IPS DF 19.7 (cell line): Measurements from ENCODE around the gene DRD2.
"Not testable (repeated sequence)": the region's sequence is repeated elsewhere in the genome, so short reads cannot be mapped to it uniquely, and the experiment has no call there.

Experiments used
- DNase-seq: peaks from one replicate; pipeline ENCODE4 v3.0.0-alpha.2; 2013; ENCODE audit warnings: low read depth, low spot score

Gene DRD2

DNA sequence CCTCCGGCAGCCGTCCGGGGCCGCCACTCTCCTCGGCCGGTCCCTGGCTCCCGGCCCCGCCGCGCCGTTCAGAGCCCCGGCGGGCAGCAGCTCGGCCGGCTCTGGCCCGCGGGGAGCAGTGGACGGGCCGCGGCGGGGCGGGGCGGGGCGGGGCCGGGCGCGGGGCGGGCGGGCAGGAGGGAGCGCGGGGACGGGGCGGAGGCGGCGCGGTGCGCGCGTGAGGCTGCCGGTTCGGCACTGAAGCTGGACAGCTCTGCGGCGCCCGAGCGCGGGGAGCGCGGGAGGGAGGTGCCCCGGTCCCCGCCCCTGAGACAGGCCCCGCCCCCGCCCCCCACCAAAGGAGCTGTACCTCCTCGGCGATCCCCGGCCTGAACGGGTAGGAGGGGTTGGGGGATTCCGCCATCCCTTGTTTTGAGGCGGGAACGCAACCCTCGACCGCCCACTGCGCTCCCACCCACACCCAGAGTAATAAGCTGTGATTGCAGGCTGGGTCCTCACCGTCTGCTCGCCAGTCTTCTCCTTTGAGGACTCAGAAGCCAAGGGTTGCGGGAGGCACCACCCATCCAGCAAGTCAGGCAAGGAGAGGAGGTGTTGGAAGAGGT, at the start of gene DRD2:
Gene DRD2 (minus strand): TSS at position 239 of the 602 bp plus-strand sequence. CDS start 50,747 bp downstream, outside the sequence.
- DNase-seq, result no peak

DNA sequence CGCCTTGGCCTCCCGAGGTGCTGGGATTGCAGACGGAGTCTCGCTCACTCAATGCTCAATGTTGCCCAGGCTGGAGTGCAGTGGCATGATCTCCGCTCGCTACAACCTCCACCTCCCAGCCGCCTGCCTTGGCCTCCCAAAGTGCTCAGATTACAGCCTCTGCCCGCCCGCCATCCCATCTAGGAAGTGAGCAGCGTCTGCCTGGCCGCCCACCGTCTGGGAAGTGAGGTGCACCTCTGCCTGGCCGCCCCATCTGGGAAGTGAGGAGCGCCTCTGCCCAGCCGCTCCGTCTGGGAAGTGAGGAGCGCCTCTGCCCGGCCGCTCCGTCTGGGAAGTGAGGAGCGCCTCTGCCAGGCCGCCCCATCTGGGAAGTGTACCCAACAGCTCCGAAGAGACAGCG, 48.7 kb upstream of the DRD2 start:
- DNase-seq, result not testable (repeated sequence)

DNA sequence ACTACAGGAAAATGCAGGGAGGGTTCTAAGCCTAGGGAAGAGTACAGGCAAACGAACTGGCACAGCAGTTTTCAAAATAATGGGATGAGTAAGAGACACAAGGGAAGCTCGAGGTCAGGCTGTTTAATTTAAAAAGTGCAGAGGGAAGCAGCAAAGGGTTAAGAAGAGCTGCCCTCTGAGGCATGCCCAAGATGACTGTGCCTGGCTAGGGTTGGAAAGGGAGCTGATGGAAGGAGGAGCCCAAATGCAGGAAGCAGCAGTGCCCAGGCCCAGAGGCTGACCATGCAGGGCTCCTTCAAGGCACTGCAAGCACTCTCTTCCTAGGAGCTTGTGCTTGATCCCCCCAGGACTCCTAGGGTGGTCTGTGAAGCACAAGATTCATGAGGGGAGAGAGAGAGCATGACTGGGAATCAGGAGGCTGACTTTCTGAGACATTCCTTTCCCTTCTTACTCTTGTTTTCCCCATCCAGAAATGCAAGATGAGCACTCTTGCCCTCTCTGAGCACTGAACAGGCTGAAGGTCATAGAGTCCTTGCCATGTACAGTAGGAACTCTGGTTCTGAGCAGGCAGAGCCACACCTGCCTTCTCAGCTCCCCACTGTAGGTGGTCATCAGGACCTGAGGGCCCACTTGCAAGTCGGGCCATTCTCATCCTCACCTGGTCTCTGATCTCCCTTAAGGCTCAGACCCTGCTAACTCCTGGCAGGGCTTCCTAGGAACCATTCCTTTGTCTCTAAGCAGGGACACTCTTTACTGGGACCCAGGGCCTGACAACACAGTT, 46.7 kb upstream of the DRD2 start:
- DNase-seq, result no peak

DNA sequence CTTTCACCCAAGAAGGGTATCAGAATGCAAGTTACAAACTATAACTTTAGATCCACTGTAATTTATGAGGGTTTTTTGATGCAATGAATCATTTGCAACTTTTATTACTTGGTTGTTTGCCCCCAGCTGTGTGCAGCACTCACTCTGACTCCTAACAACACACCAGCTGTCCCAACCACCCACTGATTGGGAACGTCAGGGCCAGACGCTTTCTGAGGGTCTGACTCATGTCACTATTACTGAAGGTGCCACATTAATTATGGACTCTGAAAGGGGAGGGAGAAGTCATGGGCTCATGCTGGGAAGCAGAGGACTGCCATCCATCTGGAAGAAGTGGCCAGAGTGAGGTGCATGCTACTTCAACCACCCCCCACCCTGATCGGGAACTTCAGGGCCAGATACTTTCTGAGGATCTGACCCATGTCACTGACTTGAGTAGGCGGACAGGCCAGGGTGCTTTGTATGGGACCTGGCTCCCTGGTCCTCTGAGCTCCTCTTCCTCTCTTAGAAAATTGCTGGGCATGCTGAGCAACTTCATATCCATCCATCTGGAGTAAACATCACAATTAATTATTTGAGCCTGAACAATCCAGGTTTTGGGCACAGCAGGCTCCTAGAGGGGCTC, 44.9 kb upstream of the DRD2 start:
- no peak for DNase-seq

DNA sequence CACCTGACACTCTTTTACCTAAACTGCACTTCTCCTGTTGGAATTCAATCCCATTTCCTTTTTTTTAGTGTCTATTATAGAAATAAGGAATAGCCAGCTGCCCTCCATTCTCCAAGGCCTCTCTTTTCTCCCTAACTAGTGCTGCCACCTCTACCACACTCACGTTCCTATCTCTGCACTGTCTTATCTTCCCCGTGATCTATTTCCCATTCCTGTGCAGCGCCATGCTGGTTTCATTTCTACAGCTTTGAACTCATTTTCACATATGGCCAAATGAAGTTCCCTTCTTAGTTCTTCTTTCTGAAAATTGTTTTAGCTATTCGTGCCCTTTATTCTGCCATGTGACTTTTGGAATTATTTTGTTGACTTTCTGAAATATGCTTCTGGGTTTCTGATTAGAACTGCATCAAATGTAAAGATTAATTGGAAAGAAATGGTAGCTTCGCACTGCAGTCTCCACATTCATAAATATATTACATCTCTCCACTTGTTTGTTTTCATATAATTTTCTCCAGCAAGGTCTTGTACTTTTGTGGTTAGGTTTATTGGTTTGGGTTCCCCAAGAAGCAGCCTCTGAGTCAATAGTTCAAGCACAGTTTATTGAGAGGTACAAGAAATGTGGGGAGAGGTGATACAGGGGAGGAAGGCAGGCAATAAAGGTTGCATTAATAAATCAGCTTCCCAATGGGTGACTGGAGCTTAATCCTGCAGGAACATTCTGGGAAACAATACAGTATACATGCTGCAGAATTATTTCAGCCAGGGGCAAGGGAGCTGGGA, 43.7 kb upstream of the DRD2 start:
- no peak for DNase-seq

DNA sequence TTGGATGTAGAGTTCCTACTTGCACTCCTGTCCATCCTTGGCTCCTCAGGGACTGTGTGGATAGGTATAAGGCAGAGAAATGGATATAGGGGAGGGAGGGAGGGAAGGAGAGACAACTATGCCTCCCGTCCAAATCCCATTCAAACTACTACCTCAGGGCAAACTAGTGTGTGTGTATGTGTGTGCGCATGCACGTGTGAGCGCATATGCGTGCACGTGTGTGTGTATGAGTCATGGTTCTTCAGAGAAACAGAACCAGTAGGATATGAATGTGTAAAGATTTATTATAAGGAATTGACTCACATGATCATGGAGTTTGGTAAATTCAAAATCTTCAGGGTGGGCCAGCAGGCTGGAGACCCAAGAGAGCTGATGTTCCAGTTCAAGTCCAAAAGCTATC, 42.2 kb upstream of the DRD2 start:
- no peak for DNase-seq

DNA sequence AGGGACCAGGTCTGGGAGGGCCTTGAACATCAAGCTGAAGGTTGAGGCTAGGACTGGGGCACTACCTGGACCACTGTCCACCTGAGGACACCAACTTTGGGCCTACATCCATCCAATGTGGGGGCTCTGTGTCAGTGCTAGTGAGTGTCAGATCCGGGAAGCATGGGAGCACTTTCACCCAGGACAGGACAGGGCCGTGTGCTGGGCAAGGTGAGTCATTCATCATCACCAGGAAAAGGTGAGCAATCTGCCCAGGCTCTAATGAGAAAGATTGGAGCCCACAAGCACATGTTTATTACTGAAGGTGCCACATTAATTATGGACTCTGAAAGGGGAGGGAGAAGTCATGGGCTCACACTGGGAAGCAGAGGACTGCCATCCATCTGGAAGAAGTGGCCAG, 39.7 kb upstream of the DRD2 start:
- DNase-seq, result no peak

DNA sequence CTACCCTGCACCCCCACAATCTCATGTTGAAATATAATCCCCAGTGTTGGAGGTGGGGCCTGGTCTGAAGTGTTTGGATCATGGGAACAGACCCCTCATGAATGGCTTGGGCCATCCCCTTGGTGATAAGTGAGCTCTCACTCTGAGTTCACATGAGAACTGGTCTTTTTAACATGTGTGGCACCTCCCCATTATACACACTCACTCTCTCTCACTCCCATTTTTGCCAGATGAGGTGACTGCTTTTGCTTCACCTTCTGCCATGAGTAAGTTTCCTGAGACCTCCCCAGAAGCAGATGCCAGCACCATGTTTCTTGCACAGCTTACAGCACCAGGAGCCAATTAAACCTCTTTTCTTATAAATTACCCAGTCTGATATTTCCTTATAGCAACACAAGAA, 32.1 kb upstream of the DRD2 start:
- DNase-seq, result no peak

DNA sequence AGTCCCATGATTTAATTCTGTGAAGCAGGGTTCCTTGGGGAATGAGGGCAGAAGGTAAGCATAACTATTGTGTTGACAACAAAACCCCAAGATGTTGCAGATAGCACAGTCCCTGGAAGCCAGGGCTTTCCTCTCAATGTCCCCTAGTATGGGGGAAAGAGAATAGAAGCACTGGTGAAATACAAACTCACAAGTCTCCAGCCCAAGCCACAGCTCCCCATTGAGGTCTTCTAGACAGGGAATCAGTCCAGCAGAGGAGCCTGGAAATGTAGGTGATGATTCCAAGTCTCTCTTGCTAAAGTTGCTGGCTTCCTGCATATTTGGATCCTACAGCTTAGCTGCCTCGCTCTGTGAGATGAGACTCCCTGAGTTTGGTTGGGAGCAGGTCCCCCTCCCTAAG, 31.7 kb upstream of the DRD2 start:
- no peak for DNase-seq

DNA sequence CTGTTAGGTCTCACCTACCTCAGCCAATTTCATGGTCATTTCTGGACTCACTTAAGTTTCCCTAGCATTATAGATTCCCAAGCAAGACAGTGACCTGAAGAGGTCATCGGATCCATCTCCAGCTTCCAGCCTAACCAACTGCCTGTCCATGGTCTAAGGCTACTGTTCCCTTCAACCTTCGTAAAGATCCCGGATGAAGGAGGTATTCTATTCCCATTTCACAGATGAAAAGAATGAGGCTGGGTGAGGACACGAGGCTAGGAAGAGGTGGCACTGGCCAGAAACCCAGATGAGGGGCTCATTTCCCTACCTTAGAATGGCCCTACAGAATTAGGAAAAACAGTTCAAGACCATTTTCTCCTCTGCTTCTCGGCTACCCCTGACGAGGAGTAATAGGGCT, 31.3 kb upstream of the DRD2 start:
- DNase-seq, result no peak

DNA sequence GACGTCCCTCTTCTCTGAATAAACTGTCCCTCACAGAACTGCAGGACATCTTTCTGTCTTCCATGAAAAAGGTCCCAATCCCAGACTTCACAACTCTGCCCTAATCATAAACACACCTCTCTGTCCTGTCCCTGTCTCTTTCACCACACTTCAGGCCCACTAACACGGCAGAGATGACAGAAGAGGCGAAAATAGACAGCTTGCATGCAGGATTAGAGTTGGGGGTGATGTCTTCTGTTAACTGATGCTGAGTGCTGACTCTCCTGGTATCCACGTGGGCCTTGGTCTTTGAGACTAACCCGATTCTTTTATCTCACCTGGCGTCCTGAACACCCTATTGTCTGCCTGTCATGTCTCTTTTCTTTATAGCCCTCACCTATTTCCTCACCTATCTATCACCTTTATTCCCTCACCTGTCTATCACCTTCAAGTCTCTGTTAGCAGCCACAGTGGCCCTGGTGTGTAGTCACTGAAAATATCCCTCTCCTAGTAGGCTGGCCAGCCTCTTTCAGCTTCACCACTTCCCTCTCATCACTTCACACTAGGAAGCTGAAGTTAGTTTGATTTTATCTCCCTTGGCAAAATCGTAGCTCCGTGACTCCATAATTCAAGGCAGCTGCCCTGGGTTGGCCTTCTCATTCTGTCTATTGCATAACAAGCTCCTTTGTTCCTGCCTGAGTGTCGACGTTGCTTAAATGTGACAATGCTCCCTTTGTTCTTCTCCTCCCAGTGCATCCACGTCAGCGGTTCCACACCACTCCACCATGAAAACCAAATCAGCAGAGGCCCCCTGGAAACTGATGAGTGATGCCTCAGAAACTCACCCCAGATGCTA, 30.6 kb upstream of the DRD2 start:
- DNase-seq, result no peak

DNA sequence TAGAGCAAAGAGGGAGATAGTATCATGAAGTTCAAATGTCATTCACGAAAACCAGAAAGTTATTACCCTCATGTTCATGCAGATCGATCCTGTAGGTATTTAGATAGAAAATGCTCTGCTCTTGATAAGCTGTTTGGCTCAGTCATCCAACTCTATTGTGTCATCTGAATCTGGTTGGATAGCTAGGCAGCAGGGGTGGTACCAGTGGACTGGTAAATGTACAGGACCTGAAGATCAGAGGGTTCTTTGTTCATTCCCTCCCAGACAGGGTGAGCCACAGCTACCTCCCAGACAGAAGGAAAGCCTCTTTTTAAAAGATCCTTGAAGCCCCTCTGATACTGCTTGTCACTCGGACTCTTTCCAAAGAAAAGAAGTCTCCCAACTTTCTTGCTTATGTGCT, 29.8 kb upstream of the DRD2 start:
- DNase-seq, result no peak

DNA sequence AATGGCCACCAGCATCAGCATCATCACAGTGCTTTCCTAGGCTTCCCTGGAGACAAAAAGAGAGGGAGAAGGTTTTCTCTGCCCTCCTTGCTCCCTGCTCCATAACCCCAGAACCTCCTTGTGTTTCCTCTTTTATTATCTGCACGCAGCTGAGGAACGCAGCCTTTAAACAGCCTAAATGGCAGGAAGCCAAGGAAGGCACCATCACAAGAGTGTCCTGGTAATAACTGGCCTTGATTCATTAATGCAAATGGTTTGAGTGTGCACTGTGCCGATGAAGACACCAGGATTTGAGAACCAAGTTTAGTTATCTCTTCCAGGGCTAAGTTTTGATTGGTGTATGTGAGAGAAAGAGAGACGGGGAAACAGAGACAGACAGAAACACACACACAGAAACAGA, 29.4 kb upstream of the DRD2 start:
- no peak for DNase-seq

DNA sequence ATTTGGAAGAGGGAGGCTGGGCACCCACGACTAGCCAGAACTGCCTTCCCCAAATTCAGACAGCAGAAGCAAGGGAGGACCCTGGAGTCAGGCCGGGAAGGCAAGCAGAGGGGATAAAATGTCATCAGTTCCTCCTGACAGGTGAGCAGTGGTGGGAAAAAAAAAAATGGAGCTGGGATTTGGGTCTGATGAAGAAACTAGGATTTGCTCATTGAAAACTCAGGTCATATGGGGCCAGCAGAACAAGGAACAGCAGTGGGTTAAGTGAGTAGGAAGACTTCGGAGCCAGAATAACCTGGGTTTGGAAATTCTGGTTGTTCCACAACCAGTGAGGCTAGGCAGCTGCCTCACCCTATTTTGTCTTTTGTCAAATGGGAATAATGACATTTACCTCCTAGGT, 28.9 kb upstream of the DRD2 start:
- DNase-seq, result no peak

DNA sequence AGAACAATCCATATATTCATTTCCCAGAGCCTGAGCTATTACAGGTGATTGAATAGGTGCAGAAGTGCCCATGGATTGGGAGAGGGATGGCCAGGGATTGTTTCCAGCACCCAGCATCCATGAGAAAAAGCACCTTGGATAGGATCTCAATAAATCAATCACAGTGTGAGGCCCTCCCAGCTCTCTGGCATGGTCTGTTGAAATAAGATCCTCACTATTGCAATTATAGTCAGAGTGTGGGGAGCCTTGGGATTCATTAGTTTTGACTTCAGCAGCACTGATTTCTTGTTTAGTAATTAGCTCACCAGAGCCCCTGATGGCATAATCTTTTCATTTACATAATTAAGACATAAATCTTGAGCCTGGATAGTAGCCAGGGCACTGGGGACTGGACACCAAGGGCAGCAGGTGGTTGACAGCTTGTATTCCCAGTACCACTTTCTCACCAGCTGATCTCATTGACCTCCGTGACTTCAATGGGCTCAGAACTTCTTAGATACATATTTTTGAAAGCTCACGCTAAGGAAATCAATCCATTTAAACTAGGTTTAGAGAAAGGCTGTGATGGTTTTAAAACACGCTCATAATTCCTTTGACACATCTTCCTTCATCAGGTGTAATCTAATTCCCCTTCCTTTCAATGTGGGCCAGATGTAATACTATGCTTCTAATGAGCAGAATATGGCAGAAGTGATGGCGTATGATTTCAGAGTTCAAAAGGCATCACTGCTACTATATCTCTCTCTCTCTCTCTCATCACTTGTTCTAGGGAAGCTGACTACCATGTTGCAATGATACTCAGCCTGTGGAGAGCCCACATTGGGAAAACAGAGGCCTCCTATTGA, 22.1 kb upstream of the DRD2 start:
- no peak for DNase-seq

DNA sequence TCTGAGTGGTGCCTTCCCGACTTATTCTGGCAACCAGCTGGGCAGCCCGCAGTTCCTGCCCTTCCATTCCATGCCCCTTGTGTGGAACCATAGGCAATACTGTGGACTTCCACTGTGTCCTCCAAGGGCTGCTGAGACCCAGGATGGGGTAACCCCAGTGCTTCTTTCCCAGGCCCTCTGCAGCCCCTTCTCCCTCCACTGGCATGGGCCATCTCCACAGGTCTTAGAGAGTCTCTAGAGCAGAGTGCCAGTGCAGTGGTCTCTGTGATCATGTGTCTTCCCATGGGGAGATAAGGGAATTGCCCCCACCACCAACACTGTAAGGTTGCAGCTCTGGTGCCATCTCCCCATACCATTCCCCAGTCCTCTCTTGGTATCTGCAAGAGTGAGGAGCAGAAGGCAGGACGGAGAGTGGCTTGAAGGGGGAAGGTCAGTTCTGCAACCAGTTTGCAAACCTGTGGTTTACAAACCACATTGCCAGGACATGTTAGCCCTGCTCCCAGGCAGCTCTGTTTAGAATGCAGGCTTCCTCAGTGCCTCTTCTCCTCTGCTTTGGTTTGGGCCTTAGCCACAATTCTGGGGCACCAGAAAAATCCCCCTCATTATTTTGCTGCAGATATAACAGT, 20.9 kb upstream of the DRD2 start:
- DNase-seq, result no peak

DNA sequence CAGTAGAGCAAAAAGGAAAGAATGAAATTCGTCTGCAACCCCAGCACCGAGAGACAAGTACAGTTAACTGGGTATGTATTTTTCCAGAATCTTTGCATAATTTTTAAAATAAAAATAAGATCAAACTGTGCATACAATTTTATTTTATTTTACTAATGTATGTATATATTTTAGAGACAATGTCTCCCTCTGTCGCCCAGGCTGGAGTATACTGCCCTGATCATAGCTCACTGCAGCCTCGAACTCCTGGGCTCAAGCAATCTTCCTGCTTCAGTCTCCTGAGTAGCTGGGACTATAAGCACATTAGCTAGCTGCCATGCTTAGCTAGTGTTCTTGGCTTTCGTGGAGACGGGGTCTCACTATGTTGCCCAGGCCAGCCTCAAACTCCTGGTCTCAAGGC, 18.8 kb upstream of the DRD2 start:
- no peak for DNase-seq

DNA sequence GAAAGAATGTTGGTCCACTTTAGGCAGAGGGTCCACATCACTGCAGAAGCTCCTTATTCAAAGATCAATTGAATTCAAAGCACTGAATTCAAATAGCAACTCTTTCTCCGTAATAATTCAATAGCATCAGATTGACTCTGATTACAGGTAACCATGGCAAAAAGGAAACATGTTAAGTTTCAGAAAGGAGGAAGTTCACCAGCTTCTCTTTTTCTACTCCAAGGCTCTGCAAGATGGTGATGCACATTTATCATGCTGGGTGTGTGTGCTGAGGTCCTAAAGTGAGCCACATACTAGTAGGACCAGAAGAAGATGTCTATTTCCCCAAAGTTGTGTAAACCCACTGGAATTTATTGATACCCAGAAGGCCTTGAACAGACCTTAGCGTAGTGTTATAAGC, 18.0 kb upstream of the DRD2 start:
- no peak for DNase-seq

DNA sequence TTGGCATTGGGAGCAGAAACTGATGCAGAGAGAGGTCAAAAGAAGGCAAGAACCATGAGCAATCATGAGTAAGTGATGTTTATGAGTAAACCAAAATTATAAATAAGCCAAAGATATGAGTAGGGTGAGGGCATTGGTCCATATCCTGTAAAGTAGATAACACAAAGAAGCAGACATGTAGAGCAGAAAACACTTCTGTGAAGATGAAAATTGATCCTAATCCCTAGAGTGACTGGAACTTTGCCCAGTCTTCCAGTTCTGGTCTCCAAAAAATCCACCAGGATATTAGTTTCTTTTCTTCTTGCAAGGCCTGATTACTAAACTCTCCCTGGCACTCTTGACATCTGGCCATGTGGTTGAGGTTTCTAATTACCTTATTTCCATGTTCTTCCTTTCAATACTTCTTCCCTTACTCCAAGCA, 13.7 kb upstream of the DRD2 start:
- no peak for DNase-seq

DNA sequence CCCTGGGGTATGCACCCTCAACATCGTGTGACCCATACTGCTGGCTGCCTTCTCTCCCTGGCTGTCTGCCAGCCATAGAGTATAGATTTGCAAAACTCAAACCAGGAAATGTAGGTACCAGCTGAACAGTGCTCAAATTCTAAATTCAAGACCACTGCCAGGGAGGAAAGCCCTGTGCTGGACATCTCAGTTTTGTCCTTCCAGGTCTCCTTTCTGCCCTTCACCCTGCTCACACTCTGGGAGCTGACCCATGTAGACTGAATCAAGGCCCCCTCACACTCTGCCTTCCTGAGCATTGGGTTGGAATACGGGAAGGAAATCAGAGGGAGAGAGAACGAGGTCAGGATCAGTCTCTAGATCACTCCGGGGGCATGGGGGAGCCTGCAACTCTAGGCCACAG, 12.4 kb upstream of the DRD2 start:
- no peak for DNase-seq
